ENCODE data around the gene SLC40A1. TPM values are rescaled to one million over a fixed set of nuclear protein-coding genes. Genes with fewer than 3 reads are reported as not detected.

Gene SLC40A1
- total and polyA plus RNA-seq, 2 experiments from 2014 or later, result 0.80 to 11.5 TPM

- Histone ChIP-seq H3K4me1 (ENCODE audit: low read depth) (peaks cover 5% of the 10 kb centered on the region), H3K27me3 (peaks cover 66% of the 10 kb centered on the region), H3K9me3 (ENCODE audit: low read depth) (no peaks in the 10 kb centered on the region), H3K36me3 (no peaks in the 10 kb centered on the region), H3K27ac (no peak overlapping the region), H3K4me3 (no peak overlapping the region)
- no peak for TF ChIP-seq CTCF (IDR thresholded peaks at IDR 0.05; ENCODE audit: low read depth, low read length)
- no peak for DNase-seq (ENCODE audit: low read depth in 1 of 2, low spot score in 1 of 2)
Observed at GRCh38 chr2:189582140-189582808, 1.7 kb upstream of the SLC40A1 start.

GRCh38 chr2:189581354-189582139, 961 bp upstream of the SLC40A1 start:
- no peaks in the 10 kb centered on the region for H3K36me3 ChIP-seq
- H3K4me1 ChIP-seq (ENCODE audit: low read depth), result peaks cover 5% of the 10 kb centered on the region
- peaks cover 69% of the 10 kb centered on the region for H3K27me3 ChIP-seq
- peak overlapping the region; percentile 75 for H3K27ac ChIP-seq
- TF ChIP-seq CTCF (IDR thresholded peaks at IDR 0.05; ENCODE audit: low read depth, low read length), result no peak
- DNase-seq (ENCODE audit: low read depth in 1 of 2, low spot score in 1 of 2), result peak in 1 of 2 donors; percentile 18
- no peaks in the 10 kb centered on the region for H3K9me3 ChIP-seq (ENCODE audit: low read depth)
- H3K4me3 ChIP-seq, result peak overlapping the region; percentile 43

GRCh38 chr2:189580241-189580651, 340 bp downstream of the SLC40A1 start:
- peaks cover 78% of the 10 kb centered on the region for H3K27me3 ChIP-seq
- H3K36me3 ChIP-seq, result no peaks in the 10 kb centered on the region
- no peak for TF ChIP-seq CTCF (IDR thresholded peaks at IDR 0.05; ENCODE audit: low read depth, low read length)
- DNase-seq (ENCODE audit: low read depth in 1 of 2, low spot score in 1 of 2), result peak; percentile 22 to 44
- peak overlapping the region; percentile 43 for H3K4me3 ChIP-seq
- H3K27ac ChIP-seq, result peak overlapping the region; percentile 27
- H3K4me1 ChIP-seq (ENCODE audit: low read depth), result peaks cover 5% of the 10 kb centered on the region
- no peaks in the 10 kb centered on the region for H3K9me3 ChIP-seq (ENCODE audit: low read depth)

GRCh38 chr2:189579585-189580186, 900 bp downstream of the SLC40A1 start:
- Histone ChIP-seq H3K4me1 (ENCODE audit: low read depth) (peaks cover 5% of the 10 kb centered on the region), H3K27ac (no peak overlapping the region), H3K9me3 (ENCODE audit: low read depth) (no peaks in the 10 kb centered on the region), H3K4me3 (peak overlapping the region; percentile 43), H3K27me3 (peaks cover 81% of the 10 kb centered on the region), H3K36me3 (no peaks in the 10 kb centered on the region)
- TF ChIP-seq CTCF (IDR thresholded peaks at IDR 0.05; ENCODE audit: low read depth, low read length), result no peak
- peak in 1 of 2 donors; percentile 66 for DNase-seq (ENCODE audit: low read depth in 1 of 2, low spot score in 1 of 2)

- H3K4me1 ChIP-seq (ENCODE audit: low read depth), result no peaks in the 10 kb centered on the region
- no peak overlapping the region for H3K27ac ChIP-seq
- TF ChIP-seq CTCF (IDR thresholded peaks at IDR 0.05; ENCODE audit: low read depth, low read length), result no peak
- no peak for DNase-seq (ENCODE audit: low read depth in 1 of 2, low spot score in 1 of 2)
- peaks cover 82% of the 10 kb centered on the region for H3K27me3 ChIP-seq
- no peaks in the 10 kb centered on the region for H3K36me3 ChIP-seq
- no peak overlapping the region for H3K4me3 ChIP-seq
- no peaks in the 10 kb centered on the region for H3K9me3 ChIP-seq (ENCODE audit: low read depth)
Observed at GRCh38 chr2:189578272-189578950, 2.2 kb downstream of the SLC40A1 start.
